Measurements from ENCODE around the gene ZNF33B. TPM values are rescaled to one million over a fixed set of nuclear protein-coding genes. Genes with fewer than 3 reads are reported as not detected.

The ZNF33B gene
- total RNA-seq, 1 experiment from 2014 or later, result 21.1 TPM

- H2AFZ ChIP-seq (ENCODE audit: low read depth, low read length, poor library complexity, severe bottlenecking), result no peak overlapping the region
- intact Hi-C loops (cut with micrococcal nuclease), result no loop called here
- H3K4me3 ChIP-seq (replicated peaks in 1 of 2; ENCODE audit: low read depth in 1 of 2, low read length in 2 of 2), result no peak overlapping the region
- H3K9me3 ChIP-seq (ENCODE audit: control insufficient read depth in 1 of 2, insufficient read depth in 1 of 2, low read depth in 1 of 2, low read length in 2 of 2), result peaks cover 16 to 33% of the 10 kb centered on the region in 2 experiments; a peak in 3 of 4 replicates
- ATAC-seq (no peak), DNase-seq (ENCODE audit: low read depth, low spot score) (no peak)
- BruUV-seq (replicated peaks), result no TSS peak
- H3K4me2 ChIP-seq (ENCODE audit: low read length), result no peak overlapping the region
- ChIA-PET POLR2A (no interaction called here), RAD21 (ENCODE audit: low non-redundant PET in 1 of 2, low total read pairs in 2 of 2, uncharacterized antibody in 2 of 2, unreplicated experiment in 2 of 2) (no interaction called here), CTCF (no interaction called here)
- no peaks in the 10 kb centered on the region for H3K4me1 ChIP-seq (ENCODE audit: control insufficient read depth in 1 of 2, insufficient read depth in 2 of 2, low read length in 2 of 2)
- no peaks in the 10 kb centered on the region for H3K9me2 ChIP-seq (ENCODE audit: insufficient read depth)
- H4K20me1 ChIP-seq (ENCODE audit: insufficient read depth), result no peaks in the 10 kb centered on the region
- no peak overlapping the region for H3K9ac ChIP-seq (ENCODE audit: low read length)
- no peaks in the 10 kb centered on the region for H3K27me3 ChIP-seq (ENCODE audit: insufficient read depth, low read length)
- H3K27ac ChIP-seq (ENCODE audit: low read depth, low read length), result no peak overlapping the region
- H3K36me3 ChIP-seq (ENCODE audit: control insufficient read depth in 1 of 2, insufficient read depth in 2 of 2, low read length in 2 of 2), result peaks cover 0 to 36% of the 10 kb centered on the region in 2 experiments
- peak; percentile 64 for TF ChIP-seq ZNF274 (IDR thresholded peaks at IDR 0.05; ENCODE audit: low read depth, low read length)
- no peak for TF ChIP-seq POLR2A (IDR thresholded peaks at IDR 0.05; ENCODE audit: borderline replicate concordance, extremely low read depth, insufficient read depth, insufficient read length)
- H3K79me2 ChIP-seq (ENCODE audit: insufficient read depth, low read length), result no peaks in the 10 kb centered on the region
These were observed 45.1 kb downstream of the ZNF33B start for GRCh38 chr10:42593284-42593683.

GRCh38 chr10:42583828-42584227 is 54.5 kb downstream of the ZNF33B start:
- ChIA-PET POLR2A (no interaction called here), RAD21 (ENCODE audit: low non-redundant PET in 1 of 2, low total read pairs in 2 of 2, uncharacterized antibody in 2 of 2, unreplicated experiment in 2 of 2) (no interaction called here), CTCF (no interaction called here)
- Histone ChIP-seq H3K4me1 (ENCODE audit: control insufficient read depth in 1 of 2, insufficient read depth in 2 of 2, low read length in 2 of 2) (no peaks in the 10 kb centered on the region), H3K27ac (ENCODE audit: low read depth, low read length) (no peak overlapping the region), H3K4me3 (replicated peaks in 1 of 2; ENCODE audit: low read depth in 1 of 2, low read length in 2 of 2) (no peak overlapping the region), H3K9ac (ENCODE audit: low read length) (no peak overlapping the region), H3K9me2 (ENCODE audit: insufficient read depth) (no peaks in the 10 kb centered on the region), H3K9me3 (ENCODE audit: control insufficient read depth in 1 of 2, insufficient read depth in 1 of 2, low read depth in 1 of 2, low read length in 2 of 2) (no peaks in the 10 kb centered on the region), H3K4me2 (ENCODE audit: low read length) (no peak overlapping the region), H2AFZ (ENCODE audit: low read depth, low read length, poor library complexity, severe bottlenecking) (no peak overlapping the region), H3K36me3 (ENCODE audit: control insufficient read depth in 1 of 2, insufficient read depth in 2 of 2, low read length in 2 of 2) (no peaks in the 10 kb centered on the region; a peak in 1 of 4 replicates), H3K79me2 (ENCODE audit: insufficient read depth, low read length) (no peaks in the 10 kb centered on the region), H3K27me3 (ENCODE audit: insufficient read depth, low read length) (no peaks in the 10 kb centered on the region), H4K20me1 (ENCODE audit: insufficient read depth) (no peaks in the 10 kb centered on the region)
- ATAC-seq (no peak), DNase-seq (ENCODE audit: low read depth, low spot score) (no peak)
- intact Hi-C loops (cut with micrococcal nuclease), result no loop called here
- BruUV-seq (replicated peaks), result no TSS peak
- TF ChIP-seq CTCF (IDR thresholded peaks at IDR 0.05 in 2 of 3, conservative IDR thresholded peaks at IDR 0.05 in 1 of 3; ENCODE audit: borderline replicate concordance in 1 of 3, insufficient read depth in 1 of 3, low read depth in 2 of 3, low read length in 2 of 3) (no peak), EGR1 (IDR thresholded peaks at IDR 0.05; ENCODE audit: low read depth) (no peak), ZBTB33 (IDR thresholded peaks at IDR 0.05; ENCODE audit: extremely low read depth, insufficient replicate concordance, low read length) (no peak), ZNF274 (IDR thresholded peaks at IDR 0.05; ENCODE audit: low read depth, low read length) (no peak), POLR2A (IDR thresholded peaks at IDR 0.05; ENCODE audit: borderline replicate concordance, extremely low read depth, insufficient read depth, insufficient read length) (no peak), SRF (IDR thresholded peaks at IDR 0.05; ENCODE audit: low read depth) (no peak), ZFX (IDR thresholded peaks at IDR 0.05) (no peak), JUND (IDR thresholded peaks at IDR 0.05) (no peak), YY1 (IDR thresholded peaks at IDR 0.05; ENCODE audit: extremely low read depth, insufficient replicate concordance, low read depth, low read length) (no peak), CBX3 (IDR thresholded peaks at IDR 0.05; ENCODE audit: low read depth) (no peak), CEBPB (IDR thresholded peaks at IDR 0.05; ENCODE audit: low read depth) (no peak), POLR2AphosphoS5 (IDR thresholded peaks at IDR 0.05; ENCODE audit: low read depth, low read length) (no peak), MAX (IDR thresholded peaks at IDR 0.05) (no peak), ELF1 (IDR thresholded peaks at IDR 0.05; ENCODE audit: borderline replicate concordance, low read depth) (no peak), RAD21 (IDR thresholded peaks at IDR 0.05; ENCODE audit: low read depth) (no peak), EZH2 (IDR thresholded peaks at IDR 0.05) (no peak), SP1 (IDR thresholded peaks at IDR 0.05; ENCODE audit: low read depth) (no peak)

All from HCT116 (cell line).